SK-N-SH (cell line): ENCODE results near the gene PLD4. TPM values are rescaled to one million over a fixed set of nuclear protein-coding genes. Genes with fewer than 3 reads are reported as not detected.

ENCODE experiments used
- CTCF ChIA-PET: fragments of 300-600, 350-600 bp; formaldehyde crosslinking; extraction: SDS; loops from one replicate; lab custom pipeline; 2021; lab: Yijun Ruan, JAX
- POLR2A ChIA-PET: fragments of 350-600 bp; sonication (Branson Sonifier 250); formaldehyde crosslinking; extraction: SDS; loops from one replicate; lab custom pipeline; 2020; ENCODE audit warnings: antibody characterized with exemption, inconsistent platforms; lab: Yijun Ruan, JAX
- DNase-seq: peaks from one replicate; pipeline ENCODE4 v3.0.0; 2012
- H2AFZ ChIP-seq: fragments of 200-600 bp; sonication (generic); 2 replicates; pipeline ENCODE4 v1.8.1; 2016; ENCODE audit warnings: antibody characterized with exemption, mild to moderate bottlenecking, low read depth
- H3F3A ChIP-seq: fragments of 200-600 bp; sonication (generic); replicated peaks from 2 replicates; pipeline ENCODE3; 2016; ENCODE audit warnings: antibody characterized with exemption, mild to moderate bottlenecking; ENCODE audit not compliant: insufficient read depth
- H3K27ac ChIP-seq, 2 experiments: fragments of 200-500 bp in 1 of 2; fragments of 200-600 bp in 1 of 2; sonication (Bioruptor generic) in 1 of 2; sonication (generic), shearing (Covaris generic) in 1 of 2; 2 replicates each; pipeline versions ENCODE4 v1.5.1 to v1.6.1; 2014 to 2016; ENCODE audit warnings: low read depth in 2 of 2, inconsistent platforms in 1 of 2, low read length in 1 of 2, mild to moderate bottlenecking in 1 of 2, mixed read lengths in 1 of 2
- H3K27me3 ChIP-seq: fragments of 200-600 bp; sonication (generic), shearing (Covaris generic); 2 replicates; pipeline ENCODE4 v1.6.1; 2016; ENCODE audit warnings: mixed run types; ENCODE audit not compliant: insufficient read depth
- H3K36me3 ChIP-seq, 2 experiments: fragments of 200-500 bp in 1 of 2; fragments of 200-600 bp in 1 of 2; sonication (Bioruptor generic) in 1 of 2; sonication (generic) in 1 of 2; replicated peaks in 1 of 2; 2 replicates each; pipeline versions ENCODE3 to v1.5.1; 2014 to 2016; ENCODE audit warnings: low read length in 1 of 2, mild to moderate bottlenecking in 1 of 2; ENCODE audit not compliant: insufficient read depth in 2 of 2, control insufficient read depth in 1 of 2
- H3K4me1 ChIP-seq, 2 experiments: fragments of 200-500 bp in 1 of 2; fragments of 200-600 bp in 1 of 2; sonication (Bioruptor generic) in 1 of 2; sonication (generic), shearing (Covaris generic) in 1 of 2; 2 replicates each; pipeline versions ENCODE4 v1.5.1 to v1.6.1; 2014 to 2016; ENCODE audit warnings: low read depth in 1 of 2, low read length in 1 of 2, mixed run types in 1 of 2; ENCODE audit not compliant: insufficient read depth in 2 of 2, control insufficient read depth in 1 of 2
- H3K4me2 ChIP-seq: fragments of 200-600 bp; sonication (generic), shearing (Covaris generic); 2 replicates; pipeline ENCODE4 v1.6.1; 2017; ENCODE audit warnings: mixed run types
- H3K4me3 ChIP-seq, 2 experiments: fragments of 200-500 bp in 1 of 2; fragments of 200-600 bp in 1 of 2; sonication (Bioruptor generic) in 1 of 2; sonication (generic), shearing (Covaris generic) in 1 of 2; 2 replicates each; pipeline versions ENCODE4 v1.5.1 to v1.8.1; 2014 to 2016; ENCODE audit warnings: low read depth in 2 of 2, inconsistent platforms in 1 of 2, low read length in 1 of 2, mild to moderate bottlenecking in 1 of 2, mixed read lengths in 1 of 2, moderate library complexity in 1 of 2
- H3K79me2 ChIP-seq: fragments of 200-600 bp; sonication (generic); 2 replicates; pipeline ENCODE4 v1.8.1; 2017; ENCODE audit warnings: mild to moderate bottlenecking; ENCODE audit not compliant: insufficient read depth
- H3K9ac ChIP-seq: fragments of 200-600 bp; sonication (generic); 2 replicates; pipeline ENCODE4 v1.6.1; 2017; ENCODE audit warnings: mixed run types
- H3K9me2 ChIP-seq: fragments of 200-600 bp; sonication (generic); 2 replicates; pipeline ENCODE4 v1.6.1; 2017; ENCODE audit warnings: mixed run types
- H3K9me3 ChIP-seq: fragments of 200-600 bp; sonication (generic); 2 replicates; pipeline ENCODE4 v1.6.1; 2017; ENCODE audit warnings: mixed run types, mild to moderate bottlenecking, moderate library complexity
- H4K20me1 ChIP-seq: fragments of 200-600 bp; sonication (generic); 2 replicates; pipeline ENCODE4 v1.6.1; 2017; ENCODE audit warnings: mild to moderate bottlenecking, mixed run types; ENCODE audit not compliant: insufficient read depth
- CHD2 ChIP-seq: fragments of 150-350 bp; IDR thresholded peaks from 2 replicates; pipeline ENCODE4 v1.6.1; 2018; ENCODE audit warnings: low read length; ENCODE audit not compliant: partially characterized antibody
- FOSL2 ChIP-seq: IDR thresholded peaks from 2 replicates; pipeline ENCODE4 v1.4.0; 2012; ENCODE audit warnings: low read depth, mild to moderate bottlenecking, moderate library complexity, borderline replicate concordance
- FOXM1 ChIP-seq: IDR thresholded peaks from 2 replicates; pipeline ENCODE4 v1.4.0; 2012; ENCODE audit warnings: low read depth, mild to moderate bottlenecking
- GATA2 ChIP-seq: sonication (generic); formaldehyde crosslinking; IDR thresholded peaks from 2 replicates; pipeline ENCODE4 v1.5.0; 2020; ENCODE audit warnings: mild to moderate bottlenecking, missing genetic modification reagents
- JUND ChIP-seq: IDR thresholded peaks from 2 replicates; pipeline ENCODE4 v1.4.0; 2012
- MEF2A ChIP-seq: IDR thresholded peaks from 2 replicates; pipeline ENCODE4 v1.4.0; 2012; ENCODE audit warnings: low read depth, borderline replicate concordance
- MXI1 ChIP-seq: IDR thresholded peaks from 2 replicates; pipeline ENCODE4 v1.6.1; 2012; ENCODE audit warnings: mild to moderate bottlenecking, low read depth, low read length, improper control_type of control experiment
- POLR2AphosphoS5 ChIP-seq: IDR thresholded peaks from 2 replicates; pipeline ENCODE4 v1.6.1; 2012; ENCODE audit warnings: low read depth, low read length
- RAD21 ChIP-seq: IDR thresholded peaks from 2 replicates; pipeline ENCODE4 v1.6.1; 2012; ENCODE audit warnings: mild to moderate bottlenecking, low read length
- RFX5 ChIP-seq: IDR thresholded peaks from 2 replicates; pipeline ENCODE4 v1.6.1; 2012; ENCODE audit warnings: mild to moderate bottlenecking, improper control_type of control experiment, low read length
- SMC3 ChIP-seq: IDR thresholded peaks from 2 replicates; pipeline ENCODE4 v1.6.1; 2012; ENCODE audit warnings: low read depth, low read length, improper control_type of control experiment
- TAF1 ChIP-seq: IDR thresholded peaks from 2 replicates; pipeline ENCODE4 v1.6.1; 2012; ENCODE audit warnings: low read depth, mild to moderate bottlenecking, low read length, moderate library complexity, borderline replicate concordance
- TCF12 ChIP-seq: IDR thresholded peaks from 2 replicates; pipeline ENCODE4 v1.4.0; 2012
- TEAD4 ChIP-seq: IDR thresholded peaks from 2 replicates; pipeline ENCODE4 v1.4.0; 2012; ENCODE audit warnings: mild to moderate bottlenecking, borderline replicate concordance; ENCODE audit not compliant: insufficient read depth
- YY1 ChIP-seq: IDR thresholded peaks from 2 replicates; pipeline ENCODE4 v1.4.0; 2012; ENCODE audit warnings: low read depth, mild to moderate bottlenecking
- WGBS: methylation state at CpG from one replicate; pipeline ENCODE4 v1.1.6; 2017; ENCODE audit warnings: low lambda C conversion rate; 5-methylcytosine and 5-hydroxymethylcytosine counted together
- polyA plus RNA-seq, 3 experiments: library from polyadenylated mRNA; depleted of rRNA; stranded (reverse); fragments of >200 nt; gene quantifications; 2 replicates each; pipeline ENCODE4 v1.2.3, GENCODE V29; 2012
- TF ChIP-seq, protein P1 (sequence below): IDR thresholded peaks from 2 replicates; pipeline ENCODE4 v1.4.0; 2012; ENCODE audit warnings: low read depth
- TF ChIP-seq, protein P2 (sequence below): fragments of 150-350 bp; IDR thresholded peaks from 2 replicates; pipeline ENCODE4 v1.6.1; 2016; ENCODE audit warnings: mild to moderate bottlenecking, low read depth, low read length
- TF ChIP-seq, protein P3 (sequence below): fragments of 200-600 bp; sonication (generic); IDR thresholded peaks from 2 replicates; pipeline ENCODE4 v1.6.1; 2017; ENCODE audit warnings: antibody characterized with exemption, mild to moderate bottlenecking, moderate library complexity
- TF ChIP-seq, protein P4 (sequence below): IDR thresholded peaks from 2 replicates; pipeline ENCODE4; 2012
- TF ChIP-seq, protein P5 (sequence below): fragments of 150-350 bp; IDR thresholded peaks from 2 replicates; pipeline ENCODE4 v1.6.1; 2017; ENCODE audit warnings: antibody characterized with exemption, low read length, low read depth, borderline replicate concordance

The PLD4 gene
- polyA plus RNA-seq, 1 of the 3 experiments (the other 2 are of a cell fraction) = 0.02 TPM

DNA sequence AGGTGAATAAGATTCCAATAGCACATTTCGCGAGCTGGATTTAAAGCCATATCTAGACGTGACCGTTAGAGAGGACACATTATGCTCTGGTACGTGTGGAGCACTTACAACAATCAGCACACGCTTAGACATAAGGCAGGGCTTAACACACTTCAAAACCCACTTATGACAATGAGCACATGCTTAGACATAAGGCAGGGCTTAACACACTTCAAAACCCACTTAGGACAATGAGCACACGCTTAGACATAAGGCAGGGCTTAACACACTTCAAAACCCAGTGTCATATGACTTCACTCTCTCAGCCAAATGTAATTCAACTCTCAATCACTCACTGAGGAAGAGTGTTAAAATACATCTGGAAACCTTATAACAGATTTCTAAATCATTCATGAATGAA is 11.2 kb upstream of the PLD4 start:
- CTCF ChIA-PET = interaction anchor here (0.9 kb wide), 2 partner anchors 17 to 1448 kb away, joined by 3 read pairs; no protein-coding TSS in a partner anchor
- Histone ChIP-seq H3K9ac (no peak overlapping the region), H4K20me1 (no peaks in the 10 kb centered on the region), H3K4me1 (no peaks in the 10 kb centered on the region), H3K9me2 (no peaks in the 10 kb centered on the region), H3K4me2 (no peak overlapping the region), H3K27ac (no peak overlapping the region), H3K27me3 (peaks cover 6% of the 10 kb centered on the region; the same call in 1 of the 2 replicates), H3K79me2 (no peaks in the 10 kb centered on the region), H3F3A (no peaks in the 10 kb centered on the region), H2AFZ (no peak overlapping the region), H3K36me3 (no peaks in the 10 kb centered on the region), H3K4me3 (no peak overlapping the region), H3K9me3 (no peaks in the 10 kb centered on the region)
- POLR2A ChIA-PET = no interaction called here
- TF ChIP-seq FOXM1 (no peak), TAF1 (no peak), TCF12 (no peak), POLR2AphosphoS5 (no peak), RAD21 (no peak), TEAD4 (no peak), SMC3 (no peak), MXI1 (no peak), RFX5 (no peak), CHD2 (no peak), JUND (no peak), MEF2A (no peak), YY1 (no peak), FOSL2 (no peak), GATA2 (CRISPR knock-in tag) (no peak)
- TF ChIP-seq, protein P1, sequence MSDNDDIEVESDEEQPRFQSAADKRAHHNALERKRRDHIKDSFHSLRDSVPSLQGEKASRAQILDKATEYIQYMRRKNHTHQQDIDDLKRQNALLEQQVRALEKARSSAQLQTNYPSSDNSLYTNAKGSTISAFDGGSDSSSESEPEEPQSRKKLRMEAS = no peak
- TF ChIP-seq, protein P2, sequence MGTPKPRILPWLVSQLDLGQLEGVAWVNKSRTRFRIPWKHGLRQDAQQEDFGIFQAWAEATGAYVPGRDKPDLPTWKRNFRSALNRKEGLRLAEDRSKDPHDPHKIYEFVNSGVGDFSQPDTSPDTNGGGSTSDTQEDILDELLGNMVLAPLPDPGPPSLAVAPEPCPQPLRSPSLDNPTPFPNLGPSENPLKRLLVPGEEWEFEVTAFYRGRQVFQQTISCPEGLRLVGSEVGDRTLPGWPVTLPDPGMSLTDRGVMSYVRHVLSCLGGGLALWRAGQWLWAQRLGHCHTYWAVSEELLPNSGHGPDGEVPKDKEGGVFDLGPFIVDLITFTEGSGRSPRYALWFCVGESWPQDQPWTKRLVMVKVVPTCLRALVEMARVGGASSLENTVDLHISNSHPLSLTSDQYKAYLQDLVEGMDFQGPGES = no peak
- TF ChIP-seq, protein P3, sequence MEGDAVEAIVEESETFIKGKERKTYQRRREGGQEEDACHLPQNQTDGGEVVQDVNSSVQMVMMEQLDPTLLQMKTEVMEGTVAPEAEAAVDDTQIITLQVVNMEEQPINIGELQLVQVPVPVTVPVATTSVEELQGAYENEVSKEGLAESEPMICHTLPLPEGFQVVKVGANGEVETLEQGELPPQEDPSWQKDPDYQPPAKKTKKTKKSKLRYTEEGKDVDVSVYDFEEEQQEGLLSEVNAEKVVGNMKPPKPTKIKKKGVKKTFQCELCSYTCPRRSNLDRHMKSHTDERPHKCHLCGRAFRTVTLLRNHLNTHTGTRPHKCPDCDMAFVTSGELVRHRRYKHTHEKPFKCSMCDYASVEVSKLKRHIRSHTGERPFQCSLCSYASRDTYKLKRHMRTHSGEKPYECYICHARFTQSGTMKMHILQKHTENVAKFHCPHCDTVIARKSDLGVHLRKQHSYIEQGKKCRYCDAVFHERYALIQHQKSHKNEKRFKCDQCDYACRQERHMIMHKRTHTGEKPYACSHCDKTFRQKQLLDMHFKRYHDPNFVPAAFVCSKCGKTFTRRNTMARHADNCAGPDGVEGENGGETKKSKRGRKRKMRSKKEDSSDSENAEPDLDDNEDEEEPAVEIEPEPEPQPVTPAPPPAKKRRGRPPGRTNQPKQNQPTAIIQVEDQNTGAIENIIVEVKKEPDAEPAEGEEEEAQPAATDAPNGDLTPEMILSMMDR = no peak
- TF ChIP-seq, protein P4, sequence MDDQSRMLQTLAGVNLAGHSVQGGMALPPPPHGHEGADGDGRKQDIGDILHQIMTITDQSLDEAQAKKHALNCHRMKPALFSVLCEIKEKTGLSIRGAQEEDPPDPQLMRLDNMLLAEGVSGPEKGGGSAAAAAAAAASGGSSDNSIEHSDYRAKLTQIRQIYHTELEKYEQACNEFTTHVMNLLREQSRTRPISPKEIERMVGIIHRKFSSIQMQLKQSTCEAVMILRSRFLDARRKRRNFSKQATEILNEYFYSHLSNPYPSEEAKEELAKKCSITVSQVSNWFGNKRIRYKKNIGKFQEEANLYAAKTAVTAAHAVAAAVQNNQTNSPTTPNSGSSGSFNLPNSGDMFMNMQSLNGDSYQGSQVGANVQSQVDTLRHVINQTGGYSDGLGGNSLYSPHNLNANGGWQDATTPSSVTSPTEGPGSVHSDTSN = no peak
- TF ChIP-seq, protein P5, sequence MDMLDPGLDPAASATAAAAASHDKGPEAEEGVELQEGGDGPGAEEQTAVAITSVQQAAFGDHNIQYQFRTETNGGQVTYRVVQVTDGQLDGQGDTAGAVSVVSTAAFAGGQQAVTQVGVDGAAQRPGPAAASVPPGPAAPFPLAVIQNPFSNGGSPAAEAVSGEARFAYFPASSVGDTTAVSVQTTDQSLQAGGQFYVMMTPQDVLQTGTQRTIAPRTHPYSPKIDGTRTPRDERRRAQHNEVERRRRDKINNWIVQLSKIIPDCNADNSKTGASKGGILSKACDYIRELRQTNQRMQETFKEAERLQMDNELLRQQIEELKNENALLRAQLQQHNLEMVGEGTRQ = no peak
- WGBS = 63% methylated on average over 7 of the region's 7 CpGs
- DNase-seq = no peak
